Kidney epithelial cell (primary cell): ENCODE measurements around the gene FAM83D. TPM values are rescaled to one million over a fixed set of nuclear protein-coding genes. Genes with fewer than 3 reads are reported as not detected.

Experiments used
- DNase-seq: peaks from one replicate; pipeline ENCODE4 v3.0.0-alpha.2; 2010; ENCODE audit warnings: low read depth
- H3K27me3 ChIP-seq: 2 replicates; pipeline ENCODE4 v1.6.0; 2011; ENCODE audit warnings: low read length; ENCODE audit not compliant: control insufficient read depth, insufficient read depth
- H3K36me3 ChIP-seq: 2 replicates; pipeline ENCODE4 v1.5.1; 2011; ENCODE audit warnings: low read length; ENCODE audit not compliant: control insufficient read depth, insufficient read depth
- H3K4me3 ChIP-seq: 2 replicates; pipeline ENCODE4 v1.5.1; 2011; ENCODE audit warnings: low read depth, mild to moderate bottlenecking, control low read depth, low read length
- total RNA-seq: library from RNA; depleted of rRNA; stranded (reverse); fragments of >200 nt; gene quantifications from 2 replicates; pipeline ENCODE4 v1.2.3, GENCODE V29; 2015
- TF ChIP-seq, protein P1 (sequence below): IDR thresholded peaks from 2 replicates; pipeline ENCODE4 v1.5.1; 2011; ENCODE audit warnings: mild to moderate bottlenecking, moderate library complexity, low read length, control low read depth, inconsistent platforms; ENCODE audit not compliant: insufficient read depth, poor library complexity, severe bottlenecking

Gene FAM83D
- total RNA-seq, 1 donor from 2014 or later, result 4.1 TPM

DNA sequence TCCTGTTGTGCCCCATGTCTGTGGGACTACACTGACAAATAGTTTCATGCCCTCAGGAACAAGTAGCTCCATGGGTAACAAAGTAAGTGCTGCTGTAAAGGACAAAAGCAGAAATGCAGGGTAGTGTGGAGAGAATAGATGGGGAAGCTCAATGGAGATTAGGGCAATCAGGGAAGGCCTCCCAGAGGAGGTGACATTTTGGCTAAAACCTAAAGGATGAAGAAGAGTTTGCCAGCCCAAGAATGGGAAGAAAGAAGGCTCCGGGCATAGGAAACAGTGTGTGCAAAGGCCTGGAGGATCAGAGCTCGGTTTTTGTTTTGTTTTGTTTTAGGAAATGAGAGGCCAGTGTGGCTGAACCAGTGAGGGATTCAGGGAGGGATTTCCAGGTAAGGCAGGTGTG, 43.6 kb upstream of the FAM83D start:
- peaks cover 19% of the 10 kb centered on the region for H3K27me3 ChIP-seq
- no peak for DNase-seq
- H3K36me3 ChIP-seq, result no peaks in the 10 kb centered on the region
- no peak overlapping the region for H3K4me3 ChIP-seq
- TF ChIP-seq, protein P1, sequence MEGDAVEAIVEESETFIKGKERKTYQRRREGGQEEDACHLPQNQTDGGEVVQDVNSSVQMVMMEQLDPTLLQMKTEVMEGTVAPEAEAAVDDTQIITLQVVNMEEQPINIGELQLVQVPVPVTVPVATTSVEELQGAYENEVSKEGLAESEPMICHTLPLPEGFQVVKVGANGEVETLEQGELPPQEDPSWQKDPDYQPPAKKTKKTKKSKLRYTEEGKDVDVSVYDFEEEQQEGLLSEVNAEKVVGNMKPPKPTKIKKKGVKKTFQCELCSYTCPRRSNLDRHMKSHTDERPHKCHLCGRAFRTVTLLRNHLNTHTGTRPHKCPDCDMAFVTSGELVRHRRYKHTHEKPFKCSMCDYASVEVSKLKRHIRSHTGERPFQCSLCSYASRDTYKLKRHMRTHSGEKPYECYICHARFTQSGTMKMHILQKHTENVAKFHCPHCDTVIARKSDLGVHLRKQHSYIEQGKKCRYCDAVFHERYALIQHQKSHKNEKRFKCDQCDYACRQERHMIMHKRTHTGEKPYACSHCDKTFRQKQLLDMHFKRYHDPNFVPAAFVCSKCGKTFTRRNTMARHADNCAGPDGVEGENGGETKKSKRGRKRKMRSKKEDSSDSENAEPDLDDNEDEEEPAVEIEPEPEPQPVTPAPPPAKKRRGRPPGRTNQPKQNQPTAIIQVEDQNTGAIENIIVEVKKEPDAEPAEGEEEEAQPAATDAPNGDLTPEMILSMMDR, result no peak

DNA sequence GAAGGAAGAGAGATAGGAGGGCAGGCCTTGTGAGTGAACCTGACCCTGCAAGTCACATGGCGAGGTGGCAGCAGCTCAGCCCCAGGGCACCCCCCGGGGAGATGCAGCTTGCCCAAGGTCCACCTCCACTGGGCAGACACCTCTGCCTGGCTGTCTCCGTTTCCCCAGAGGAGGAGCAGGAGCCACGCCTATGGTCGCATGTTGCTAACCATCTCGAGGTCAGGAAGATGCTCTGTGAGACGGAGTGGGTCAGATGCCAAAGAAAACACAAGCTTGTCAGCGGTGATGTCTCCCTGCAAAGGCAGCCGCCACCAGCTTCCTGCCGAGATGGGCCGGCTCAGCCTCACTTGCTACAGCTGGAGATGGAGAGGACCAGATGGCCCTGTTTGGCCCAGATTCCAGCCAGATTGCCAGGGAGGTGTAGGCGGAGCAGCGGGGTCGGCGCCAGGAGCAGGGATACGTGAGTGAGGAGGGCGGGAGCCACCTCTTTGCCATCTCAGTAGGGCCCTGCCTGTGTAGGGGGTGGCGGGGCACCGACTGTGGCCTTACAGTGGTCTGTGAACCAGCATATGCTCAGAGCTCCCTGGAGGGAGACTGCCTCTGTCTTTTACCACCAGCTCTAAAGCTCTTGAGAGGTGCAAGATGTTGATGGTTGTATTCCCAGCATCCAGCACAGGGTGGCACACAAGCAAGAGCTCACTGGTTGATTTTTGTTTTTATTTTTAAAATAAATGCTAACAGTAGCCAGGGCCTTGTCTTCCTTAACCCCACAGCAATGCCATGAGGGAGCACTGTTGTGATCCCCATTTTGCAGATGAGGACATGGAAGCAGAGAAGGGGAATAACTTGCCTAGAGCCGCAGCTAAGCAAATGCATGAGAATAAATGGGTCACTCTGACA, 42.9 kb upstream of the FAM83D start:
- TF ChIP-seq, protein P1, result no peak
- Histone ChIP-seq H3K4me3 (no peak overlapping the region), H3K36me3 (no peaks in the 10 kb centered on the region), H3K27me3 (peaks cover 19% of the 10 kb centered on the region)
- no peak for DNase-seq

DNA sequence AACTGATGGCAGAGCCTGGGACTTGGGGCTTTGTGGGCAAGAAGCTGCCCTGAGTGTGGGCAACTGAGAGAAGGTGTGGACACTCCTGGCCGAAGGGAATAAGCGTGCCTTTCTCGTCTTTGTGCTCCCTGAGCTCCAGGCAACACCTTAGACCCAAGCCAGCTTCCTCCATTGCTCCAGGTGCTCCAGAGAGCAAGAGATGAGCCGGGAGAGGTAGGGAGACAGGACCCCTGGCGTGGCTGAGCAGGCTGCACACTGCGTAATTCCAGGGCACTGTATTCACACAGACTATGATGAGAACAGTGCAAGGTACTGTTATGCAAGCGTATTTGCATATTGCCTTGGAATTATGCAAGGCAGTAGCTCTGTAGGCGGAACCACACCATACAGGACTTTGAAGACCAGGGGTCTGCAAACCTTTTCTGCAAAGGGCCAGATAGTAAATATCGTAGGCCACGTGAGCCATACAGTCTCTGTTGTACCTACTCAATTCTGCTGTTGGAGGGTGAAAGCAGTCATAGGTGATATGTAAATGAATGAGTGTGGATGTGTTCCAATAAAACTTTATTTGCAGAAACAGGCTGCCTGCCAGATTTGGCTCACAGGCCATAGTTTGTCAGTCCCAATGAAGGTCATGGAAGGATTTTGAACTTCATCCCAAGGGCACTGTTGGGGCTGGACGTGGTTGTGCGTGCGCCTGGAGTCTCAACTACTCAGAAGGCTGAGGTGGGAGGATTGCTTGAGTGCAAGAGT, 42.1 kb upstream of the FAM83D start:
- TF ChIP-seq, protein P1, result no peak
- Histone ChIP-seq H3K36me3 (no peaks in the 10 kb centered on the region), H3K27me3 (peaks cover 19% of the 10 kb centered on the region), H3K4me3 (no peak overlapping the region)
- DNase-seq, result no peak

DNA sequence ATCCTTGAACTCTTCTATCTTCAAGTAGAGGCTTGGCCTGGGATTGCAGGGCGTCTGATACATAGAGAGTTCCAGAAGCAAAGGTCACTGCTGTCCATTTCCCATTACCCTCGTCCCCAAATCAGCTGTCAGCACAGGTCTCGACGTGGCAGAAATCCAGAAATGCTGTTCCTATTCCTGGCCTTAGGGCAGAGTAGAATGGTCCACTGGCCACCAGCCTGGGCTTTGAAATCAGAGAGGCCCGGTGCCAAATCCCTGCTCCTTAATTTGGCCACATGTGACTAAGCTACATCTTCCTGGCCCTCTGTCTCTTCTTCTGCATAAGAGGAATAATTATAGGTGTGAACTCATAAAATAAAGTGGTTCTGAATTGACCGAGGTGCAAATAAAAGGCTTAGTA, 40.9 kb upstream of the FAM83D start:
- TF ChIP-seq, protein P1, result no peak
- H3K27me3 ChIP-seq, result peaks cover 16% of the 10 kb centered on the region
- DNase-seq, result no peak
- no peaks in the 10 kb centered on the region for H3K36me3 ChIP-seq
- H3K4me3 ChIP-seq, result no peak overlapping the region

DNA sequence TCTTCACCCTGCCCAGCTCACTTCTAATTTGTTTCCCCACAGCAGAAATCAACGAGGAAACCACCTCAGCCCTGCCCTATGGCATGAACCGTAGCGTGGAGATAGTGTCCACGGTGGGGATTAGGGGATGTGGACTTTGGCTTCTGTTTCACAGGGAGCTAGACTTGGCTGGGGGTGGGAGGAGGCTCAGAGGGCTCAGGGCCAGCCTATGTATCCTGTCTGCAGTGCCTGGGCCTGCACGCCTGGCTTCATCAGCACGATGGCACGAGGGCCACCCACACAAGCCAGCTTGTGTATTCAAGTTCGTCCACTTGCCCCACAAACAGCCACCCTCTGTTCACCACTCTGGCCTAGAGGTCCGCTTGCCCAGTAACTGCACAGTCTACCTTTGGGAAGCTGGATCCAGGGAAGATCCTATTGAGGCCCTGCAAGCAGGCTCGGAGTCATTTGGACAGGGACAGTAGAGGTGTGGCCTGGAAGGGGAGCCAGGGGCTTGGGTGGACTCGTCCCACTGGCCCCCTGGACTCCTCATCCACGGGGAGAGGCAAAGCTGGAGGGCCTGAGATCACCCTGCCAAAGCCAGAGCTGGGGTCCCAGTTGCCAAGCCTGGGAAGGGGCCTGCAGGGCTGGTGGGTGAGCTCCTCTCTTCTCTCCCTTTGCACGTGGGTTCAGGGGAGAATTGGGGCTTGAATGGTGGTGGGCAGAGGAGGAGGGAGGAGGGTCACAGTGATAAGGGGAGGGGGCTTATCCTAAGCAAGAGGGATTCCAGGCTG, 38.0 kb upstream of the FAM83D start:
- no peak overlapping the region for H3K4me3 ChIP-seq
- DNase-seq, result no peak
- TF ChIP-seq, protein P1, result no peak
- no peaks in the 10 kb centered on the region for H3K36me3 ChIP-seq
- peaks cover 16% of the 10 kb centered on the region for H3K27me3 ChIP-seq
